RWPE2 (cell line): ENCODE results near the gene AFAP1L2.

Experiments used
- ATAC-seq: fragments of 200-7000 bp; cut with Tn5 transposase; 3 replicates; pipeline ENCODE4 v1.9.1; 2021; ENCODE audit warnings: low read depth
- DNase-seq: peaks from one replicate; pipeline ENCODE4 v3.0.0-alpha.2; 2020; ENCODE audit warnings: low spot score
- H3K27ac ChIP-seq: fragments of 450-650 bp; 2 replicates; pipeline ENCODE4 v1.5.1; 2017; ENCODE audit warnings: mild to moderate bottlenecking; ENCODE audit not compliant: poor library complexity, severe bottlenecking
- H3K27me3 ChIP-seq: fragments of 250-450 bp; sonication (Bioruptor Pico); 2 replicates; pipeline ENCODE4 v1.5.1; 2021; ENCODE audit warnings: mild to moderate bottlenecking, moderate library complexity; ENCODE audit not compliant: insufficient read depth, poor library complexity, severe bottlenecking
- H3K36me3 ChIP-seq: fragments of 250-450 bp; sonication (Bioruptor Pico); 2 replicates; pipeline ENCODE4 v1.5.1; 2020; ENCODE audit warnings: low read depth, mild to moderate bottlenecking, moderate library complexity
- H3K4me1 ChIP-seq: fragments of 250-450 bp; sonication (Bioruptor Pico); 2 replicates; pipeline ENCODE4 v1.5.1; 2021; ENCODE audit warnings: mild to moderate bottlenecking, moderate library complexity; ENCODE audit not compliant: insufficient read depth, poor library complexity, severe bottlenecking
- H3K4me3 ChIP-seq: fragments of 250-450 bp; sonication (Bioruptor Pico); 2 replicates; pipeline ENCODE4 v1.5.1; 2021; ENCODE audit warnings: mild to moderate bottlenecking, moderate library complexity; ENCODE audit not compliant: severe bottlenecking
- H3K9me3 ChIP-seq: fragments of 250-450 bp; sonication (Bioruptor Pico); 2 replicates; pipeline ENCODE4 v1.5.1; 2021; ENCODE audit warnings: mild to moderate bottlenecking, moderate library complexity; ENCODE audit not compliant: severe bottlenecking
- TF ChIP-seq, protein P1 (sequence below): fragments of 450-650 bp; IDR thresholded peaks from one replicate; pipeline ENCODE4 v1.5.1; 2017; ENCODE audit warnings: mild to moderate bottlenecking, moderate library complexity; ENCODE audit not compliant: poor library complexity, severe bottlenecking

Gene AFAP1L2

GRCh38 chr10:114442091-114442630 lies 37.9 kb upstream of the AFAP1L2 start:
- TF ChIP-seq, protein P1, sequence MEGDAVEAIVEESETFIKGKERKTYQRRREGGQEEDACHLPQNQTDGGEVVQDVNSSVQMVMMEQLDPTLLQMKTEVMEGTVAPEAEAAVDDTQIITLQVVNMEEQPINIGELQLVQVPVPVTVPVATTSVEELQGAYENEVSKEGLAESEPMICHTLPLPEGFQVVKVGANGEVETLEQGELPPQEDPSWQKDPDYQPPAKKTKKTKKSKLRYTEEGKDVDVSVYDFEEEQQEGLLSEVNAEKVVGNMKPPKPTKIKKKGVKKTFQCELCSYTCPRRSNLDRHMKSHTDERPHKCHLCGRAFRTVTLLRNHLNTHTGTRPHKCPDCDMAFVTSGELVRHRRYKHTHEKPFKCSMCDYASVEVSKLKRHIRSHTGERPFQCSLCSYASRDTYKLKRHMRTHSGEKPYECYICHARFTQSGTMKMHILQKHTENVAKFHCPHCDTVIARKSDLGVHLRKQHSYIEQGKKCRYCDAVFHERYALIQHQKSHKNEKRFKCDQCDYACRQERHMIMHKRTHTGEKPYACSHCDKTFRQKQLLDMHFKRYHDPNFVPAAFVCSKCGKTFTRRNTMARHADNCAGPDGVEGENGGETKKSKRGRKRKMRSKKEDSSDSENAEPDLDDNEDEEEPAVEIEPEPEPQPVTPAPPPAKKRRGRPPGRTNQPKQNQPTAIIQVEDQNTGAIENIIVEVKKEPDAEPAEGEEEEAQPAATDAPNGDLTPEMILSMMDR: no peak
- Histone ChIP-seq H3K4me1 (no peaks in the 10 kb centered on the region), H3K4me3 (no peak overlapping the region), H3K27me3 (no peaks in the 10 kb centered on the region), H3K27ac (no peak overlapping the region), H3K9me3 (no peaks in the 10 kb centered on the region), H3K36me3 (peaks cover 3% of the 10 kb centered on the region; the same call in 1 of the 2 replicates)
- no peak for DNase-seq
- ATAC-seq: no peak

GRCh38 chr10:114441107-114441506 lies 36.8 kb upstream of the AFAP1L2 start:
- no peak overlapping the region for H3K27ac ChIP-seq
- TF ChIP-seq, protein P1: no peak
- no peaks in the 10 kb centered on the region for H3K9me3 ChIP-seq
- DNase-seq (no peak), ATAC-seq (no peak)
- no peak overlapping the region for H3K4me3 ChIP-seq
- H3K4me1 ChIP-seq: no peaks in the 10 kb centered on the region
- no peaks in the 10 kb centered on the region for H3K27me3 ChIP-seq
- H3K36me3 ChIP-seq: peaks cover 3% of the 10 kb centered on the region; the same call in 1 of the 2 replicates

DNA sequence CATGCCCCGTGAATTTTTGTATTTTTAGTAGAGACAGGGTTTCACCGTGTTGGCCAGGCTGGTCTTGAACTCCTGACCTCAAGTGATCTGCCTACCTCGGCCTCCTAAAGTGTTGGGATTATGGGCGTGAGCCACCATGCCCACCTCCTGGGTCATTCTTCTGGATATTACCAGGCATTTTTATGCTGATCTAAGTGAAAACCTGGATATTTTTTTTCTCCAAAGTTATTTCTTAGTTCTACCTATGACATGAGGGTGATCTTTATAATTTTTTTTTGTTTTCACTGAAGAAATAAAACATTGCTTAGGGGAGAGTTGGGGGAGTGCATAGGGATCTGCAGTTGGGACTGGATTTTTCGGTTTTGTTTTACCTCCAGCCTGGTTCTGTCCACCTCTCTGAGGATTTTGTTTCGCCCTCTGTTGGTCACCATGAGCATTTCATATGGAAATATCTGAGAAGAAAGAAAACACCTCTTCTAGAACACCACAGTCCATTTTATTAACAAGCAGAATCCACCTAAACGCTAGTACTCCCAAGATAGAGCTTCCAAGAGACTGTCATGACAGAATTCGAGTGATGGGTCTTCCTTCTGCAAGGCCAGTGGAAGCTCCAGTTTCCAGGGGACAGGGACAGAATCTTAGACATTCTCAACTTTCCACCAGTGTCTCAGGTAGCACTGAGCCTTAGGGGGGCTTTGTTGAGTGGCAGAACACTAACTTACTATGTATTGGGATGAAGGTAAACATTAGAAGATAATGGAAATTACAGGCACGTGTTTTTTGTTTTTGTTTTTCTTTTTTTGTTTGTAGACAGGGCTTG lies 33.4 kb upstream of the AFAP1L2 start:
- H3K4me1 ChIP-seq: no peaks in the 10 kb centered on the region
- H3K4me3 ChIP-seq: no peak overlapping the region
- no peaks in the 10 kb centered on the region for H3K9me3 ChIP-seq
- H3K27ac ChIP-seq: no peak overlapping the region
- peaks cover 3% of the 10 kb centered on the region; the same call in 1 of the 2 replicates for H3K36me3 ChIP-seq
- DNase-seq (no peak), ATAC-seq (peak; percentile 38; the same call in 1 of the 3 replicates)
- H3K27me3 ChIP-seq: no peaks in the 10 kb centered on the region
- TF ChIP-seq, protein P1: peak; percentile 75

- Histone ChIP-seq H3K4me3 (no peak overlapping the region), H3K4me1 (peaks cover 1% of the 10 kb centered on the region), H3K9me3 (no peaks in the 10 kb centered on the region), H3K36me3 (peaks cover 3% of the 10 kb centered on the region; the same call in 1 of the 2 replicates), H3K27me3 (no peaks in the 10 kb centered on the region), H3K27ac (no peak overlapping the region)
- TF ChIP-seq, protein P1: no peak
- DNase-seq: no peak
- ATAC-seq: no peak
Observed at GRCh38 chr10:114436941-114437340, 32.6 kb upstream of the AFAP1L2 start.
